Testis (tissue), 2 donors: ENCODE data around the gene MORF4L2.
"Not testable (repeated sequence)": the region's sequence is repeated elsewhere in the genome, so short reads cannot be mapped to it uniquely, and the experiment has no call there.

Experiments
- POLR2A ChIP-seq: fragments of 450-650 bp; IDR thresholded peaks from one replicate; pipeline ENCODE4 v1.6.1; 2017; ENCODE audit warnings: antibody characterized with exemption, mild to moderate bottlenecking, moderate library complexity
- TF ChIP-seq, protein P1 (sequence below), 3 experiments: fragments of 450-650 bp in 2 of 3; fragments of 200-600 bp in 1 of 3; sonication (generic) in 1 of 3; IDR thresholded peaks; one replicate each; pipeline ENCODE4 v1.5.1; 2016 to 2019; ENCODE audit warnings: antibody characterized with exemption in 3 of 3, mild to moderate bottlenecking in 2 of 3, moderate library complexity in 1 of 3

DNA sequence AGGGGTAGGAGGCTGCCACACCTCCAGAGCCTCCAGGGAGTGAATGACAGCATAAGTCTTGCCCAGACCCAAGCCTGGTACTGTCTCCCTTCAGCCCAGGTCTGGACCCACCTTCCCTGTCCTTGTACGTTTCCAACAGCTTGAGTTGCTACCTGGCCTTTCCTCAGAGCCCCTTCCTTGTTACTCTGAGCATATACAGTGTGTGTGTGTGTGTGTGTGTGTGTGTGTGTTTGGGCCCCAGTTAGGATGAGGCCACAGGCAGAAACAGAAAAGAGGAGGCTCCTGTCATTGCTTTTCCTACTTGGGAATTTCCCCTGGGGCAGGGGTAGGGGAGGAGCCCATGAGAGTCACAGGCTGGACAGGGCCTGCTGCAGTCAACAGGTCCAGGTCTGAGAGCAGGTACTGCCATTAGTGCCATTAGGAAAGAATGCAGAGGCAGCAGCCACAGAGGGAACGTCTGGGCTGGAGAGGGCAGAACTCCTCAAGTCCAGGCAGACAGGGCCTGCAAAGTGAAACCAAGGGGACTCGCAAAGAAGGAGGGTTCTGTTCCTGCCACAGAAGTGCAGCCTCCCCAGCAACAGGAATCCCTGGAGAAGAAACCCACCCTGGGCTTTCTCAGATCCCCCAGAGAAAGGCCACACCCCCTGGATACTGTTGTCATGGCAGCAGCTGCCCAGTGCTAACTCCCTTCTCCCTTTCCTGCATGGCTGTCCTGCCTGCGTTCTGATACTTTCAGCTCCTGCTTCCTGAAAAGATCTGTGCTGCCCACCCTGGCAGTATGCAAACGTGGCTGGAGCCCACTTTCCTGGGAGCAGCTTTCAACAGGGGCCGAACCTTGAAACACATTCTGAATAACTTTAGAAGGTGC is 47.8 kb downstream of the MORF4L2 start:
- TF ChIP-seq POLR2A: not testable (repeated sequence)
- TF ChIP-seq, protein P1, sequence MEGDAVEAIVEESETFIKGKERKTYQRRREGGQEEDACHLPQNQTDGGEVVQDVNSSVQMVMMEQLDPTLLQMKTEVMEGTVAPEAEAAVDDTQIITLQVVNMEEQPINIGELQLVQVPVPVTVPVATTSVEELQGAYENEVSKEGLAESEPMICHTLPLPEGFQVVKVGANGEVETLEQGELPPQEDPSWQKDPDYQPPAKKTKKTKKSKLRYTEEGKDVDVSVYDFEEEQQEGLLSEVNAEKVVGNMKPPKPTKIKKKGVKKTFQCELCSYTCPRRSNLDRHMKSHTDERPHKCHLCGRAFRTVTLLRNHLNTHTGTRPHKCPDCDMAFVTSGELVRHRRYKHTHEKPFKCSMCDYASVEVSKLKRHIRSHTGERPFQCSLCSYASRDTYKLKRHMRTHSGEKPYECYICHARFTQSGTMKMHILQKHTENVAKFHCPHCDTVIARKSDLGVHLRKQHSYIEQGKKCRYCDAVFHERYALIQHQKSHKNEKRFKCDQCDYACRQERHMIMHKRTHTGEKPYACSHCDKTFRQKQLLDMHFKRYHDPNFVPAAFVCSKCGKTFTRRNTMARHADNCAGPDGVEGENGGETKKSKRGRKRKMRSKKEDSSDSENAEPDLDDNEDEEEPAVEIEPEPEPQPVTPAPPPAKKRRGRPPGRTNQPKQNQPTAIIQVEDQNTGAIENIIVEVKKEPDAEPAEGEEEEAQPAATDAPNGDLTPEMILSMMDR (IDR thresholded peaks at IDR 0.05): not testable (repeated sequence)
